Measurements from ENCODE around the gene ADAMTSL3.

DNA sequence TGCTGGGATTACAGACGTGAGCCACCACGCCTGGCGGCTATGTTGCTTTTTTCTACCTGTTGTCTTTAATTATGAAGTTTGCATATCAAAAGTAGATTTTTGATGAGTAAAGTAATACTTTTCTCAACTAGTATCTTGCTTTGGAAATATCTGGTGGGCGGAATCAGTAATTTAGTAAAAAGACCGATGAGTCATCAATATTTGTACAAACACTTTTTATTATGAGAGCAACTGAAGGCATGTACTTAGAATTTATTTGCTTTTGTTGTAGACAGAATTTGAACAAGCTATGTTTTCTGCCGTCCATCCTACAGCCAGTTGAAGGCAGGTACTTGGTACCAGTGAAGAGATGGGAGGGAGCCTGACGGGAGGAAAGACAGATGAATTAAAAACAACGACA lies 164.7 kb downstream of the ADAMTSL3 start:
- TF ChIP-seq EZH2 (IDR thresholded peaks at IDR 0.05; ENCODE audit: low read depth, unreplicated experiment) (no peak), POLR2AphosphoS5 (IDR thresholded peaks at IDR 0.05; ENCODE audit: low read depth) (no peak), CREB1 (CRISPR knock-in tag; IDR thresholded peaks at IDR 0.05; ENCODE audit: low read depth) (no peak)
